NCI-H82 (cell line): ENCODE data around the gene GRM2.

ENCODE experiments used
- DNase-seq: peaks from one replicate; lab custom pipeline; 2025; lab: John Stamatoyannopoulos, UW

GRM2 gene

GRCh38 chr3:51705276-51706020, 1.4 kb upstream of the GRM2 start:
- DNase-seq: no peak

GRCh38 chr3:51706021-51706485, 815 bp upstream of the GRM2 start:
- DNase-seq: peak; percentile 42

- DNase-seq: no peak
These were observed 1.5 kb downstream of the GRM2 start for GRCh38 chr3:51708216-51708845.

GRCh38 chr3:51709004-51709420, 2.1 kb downstream of the GRM2 start:
- no peak for DNase-seq

GRCh38 chr3:51709675-51710074, 2.8 kb downstream of the GRM2 start:
- no peak for DNase-seq

- DNase-seq: peak; percentile 92
These were observed 3.9 kb downstream of the GRM2 start for GRCh38 chr3:51710631-51711351.

GRCh38 chr3:51711352-51712037, 4.6 kb downstream of the GRM2 start:
- no peak for DNase-seq

GRCh38 chr3:51712038-51712420, 5.2 kb downstream of the GRM2 start:
- DNase-seq: no peak

GRCh38 chr3:51712511-51712931, 5.7 kb downstream of the GRM2 start:
- DNase-seq: no peak

- DNase-seq: no peak
These were observed 6.1 kb downstream of the GRM2 start for GRCh38 chr3:51712963-51713362.

GRCh38 chr3:51715231-51715976, 8.5 kb downstream of the GRM2 start:
- no peak for DNase-seq

- no peak for DNase-seq
These were observed 9.1 kb downstream of the GRM2 start for GRCh38 chr3:51715977-51716294.

GRCh38 chr3:51716805-51717204, 9.9 kb downstream of the GRM2 start:
- DNase-seq: no peak

GRCh38 chr3:51717446-51717845, 10.6 kb downstream of the GRM2 start:
- no peak for DNase-seq

GRCh38 chr3:51717947-51718346, 11.1 kb downstream of the GRM2 start:
- no peak for DNase-seq

GRCh38 chr3:51718547-51719409, 11.9 kb downstream of the GRM2 start:
- DNase-seq: peak; percentile 96

GRCh38 chr3:51719410-51720025, 12.7 kb downstream of the GRM2 start:
- peak; percentile 24 for DNase-seq

GRCh38 chr3:51720292-51721061, 13.6 kb downstream of the GRM2 start:
- no peak for DNase-seq

GRCh38 chr3:51721062-51721745, 14.3 kb downstream of the GRM2 start:
- no peak for DNase-seq
